Loucy (cell line): ENCODE data around the gene HDDC2.

Experiments
- H2AFZ ChIP-seq: fragments of 200-600 bp; sonication (generic); 2 replicates; pipeline ENCODE4 v1.6.0; 2016; ENCODE audit warnings: antibody characterized with exemption, mild to moderate bottlenecking, low read length, moderate library complexity
- H3F3A ChIP-seq: fragments of 200-600 bp; 2 replicates; pipeline ENCODE4 v1.6.0; 2016; ENCODE audit warnings: antibody characterized with exemption, low read depth, mild to moderate bottlenecking
- H3K27me3 ChIP-seq: fragments of 200-600 bp; sonication (generic); 2 replicates; pipeline ENCODE4 v1.6.1; 2014; ENCODE audit warnings: low read length, mild to moderate bottlenecking; ENCODE audit not compliant: insufficient read depth, poor library complexity, severe bottlenecking
- H3K36me3 ChIP-seq: fragments of 200-600 bp; sonication (generic); 2 replicates; pipeline ENCODE4 v1.6.1; 2016; ENCODE audit warnings: low read length; ENCODE audit not compliant: insufficient read depth
- H3K4me1 ChIP-seq: fragments of 200-600 bp; sonication (generic); 2 replicates; pipeline ENCODE4 v1.5.1; 2014; ENCODE audit warnings: low read length, mild to moderate bottlenecking; ENCODE audit not compliant: insufficient read depth, poor library complexity, severe bottlenecking
- H3K4me2 ChIP-seq: fragments of 200-600 bp; sonication (generic); 2 replicates; pipeline ENCODE4 v1.6.0; 2014; ENCODE audit warnings: antibody characterized with exemption, low read length, low read depth, mild to moderate bottlenecking; ENCODE audit not compliant: poor library complexity, severe bottlenecking
- H3K4me3 ChIP-seq: fragments of 200-600 bp; sonication (generic); 2 replicates; pipeline ENCODE4 v1.5.1; 2014; ENCODE audit warnings: low read length, mild to moderate bottlenecking, mixed read lengths; ENCODE audit not compliant: poor library complexity, severe bottlenecking
- H3K79me2 ChIP-seq: fragments of 200-600 bp; sonication (generic); 2 replicates; pipeline ENCODE4 v1.6.1; 2014; ENCODE audit warnings: low read length; ENCODE audit not compliant: insufficient read depth
- H3K9ac ChIP-seq: fragments of 200-600 bp; sonication (generic); 2 replicates; pipeline ENCODE4 v1.6.0; 2014; ENCODE audit warnings: mild to moderate bottlenecking, low read depth, low read length, moderate library complexity; ENCODE audit not compliant: poor library complexity, severe bottlenecking
- H3K9me2 ChIP-seq: fragments of 200-600 bp; sonication (generic); replicated peaks from 2 replicates; pipeline ENCODE4 v1.6.1; 2016; ENCODE audit warnings: low read depth, low read length, mixed read lengths
- H3K9me3 ChIP-seq: fragments of 200-600 bp; sonication (generic); 2 replicates; pipeline ENCODE4 v1.6.1; 2014; ENCODE audit warnings: mild to moderate bottlenecking, antibody characterized with exemption, low read length, low read depth; ENCODE audit not compliant: insufficient read depth
- H4K20me1 ChIP-seq: fragments of 200-600 bp; sonication (generic); 2 replicates; pipeline ENCODE4 v1.6.0; 2014; ENCODE audit warnings: antibody characterized with exemption, low read length, mild to moderate bottlenecking; ENCODE audit not compliant: insufficient read depth, poor library complexity, severe bottlenecking
- EZH2phosphoT487 ChIP-seq: fragments of 200-600 bp; IDR thresholded peaks from 2 replicates; pipeline ENCODE4 v1.6.1; 2018; ENCODE audit warnings: antibody characterized with exemption, mild to moderate bottlenecking, moderate library complexity, borderline replicate concordance
- TF ChIP-seq, protein P1 (sequence below): fragments of 200-600 bp; sonication (generic); conservative IDR thresholded peaks from 2 replicates; pipeline ENCODE4 v1.5.1; 2014; ENCODE audit warnings: mild to moderate bottlenecking, antibody characterized with exemption, low read length

The HDDC2 gene

GRCh38 chr6:125307964-125308615 lies 6.3 kb upstream of the HDDC2 start:
- Histone ChIP-seq H3F3A (no peaks in the 10 kb centered on the region), H3K9ac (no peak overlapping the region), H3K9me2 (no peaks in the 10 kb centered on the region), H3K4me1 (no peaks in the 10 kb centered on the region), H2AFZ (no peak overlapping the region), H3K27me3 (peaks cover 66% of the 10 kb centered on the region), H3K36me3 (no peaks in the 10 kb centered on the region), H3K4me2 (no peak overlapping the region), H4K20me1 (no peaks in the 10 kb centered on the region), H3K4me3 (no peak overlapping the region), H3K9me3 (no peaks in the 10 kb centered on the region), H3K79me2 (no peaks in the 10 kb centered on the region)
- TF ChIP-seq, protein P1, sequence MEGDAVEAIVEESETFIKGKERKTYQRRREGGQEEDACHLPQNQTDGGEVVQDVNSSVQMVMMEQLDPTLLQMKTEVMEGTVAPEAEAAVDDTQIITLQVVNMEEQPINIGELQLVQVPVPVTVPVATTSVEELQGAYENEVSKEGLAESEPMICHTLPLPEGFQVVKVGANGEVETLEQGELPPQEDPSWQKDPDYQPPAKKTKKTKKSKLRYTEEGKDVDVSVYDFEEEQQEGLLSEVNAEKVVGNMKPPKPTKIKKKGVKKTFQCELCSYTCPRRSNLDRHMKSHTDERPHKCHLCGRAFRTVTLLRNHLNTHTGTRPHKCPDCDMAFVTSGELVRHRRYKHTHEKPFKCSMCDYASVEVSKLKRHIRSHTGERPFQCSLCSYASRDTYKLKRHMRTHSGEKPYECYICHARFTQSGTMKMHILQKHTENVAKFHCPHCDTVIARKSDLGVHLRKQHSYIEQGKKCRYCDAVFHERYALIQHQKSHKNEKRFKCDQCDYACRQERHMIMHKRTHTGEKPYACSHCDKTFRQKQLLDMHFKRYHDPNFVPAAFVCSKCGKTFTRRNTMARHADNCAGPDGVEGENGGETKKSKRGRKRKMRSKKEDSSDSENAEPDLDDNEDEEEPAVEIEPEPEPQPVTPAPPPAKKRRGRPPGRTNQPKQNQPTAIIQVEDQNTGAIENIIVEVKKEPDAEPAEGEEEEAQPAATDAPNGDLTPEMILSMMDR, result no peak
- peak; percentile 79 for TF ChIP-seq EZH2phosphoT487

GRCh38 chr6:125307150-125307838 lies 5.5 kb upstream of the HDDC2 start:
- no peak for TF ChIP-seq EZH2phosphoT487
- TF ChIP-seq, protein P1, result no peak
- no peak overlapping the region for H3K9ac ChIP-seq
- H3K4me2 ChIP-seq, result no peak overlapping the region
- no peaks in the 10 kb centered on the region for H3F3A ChIP-seq
- H3K79me2 ChIP-seq, result no peaks in the 10 kb centered on the region
- no peaks in the 10 kb centered on the region for H3K9me2 ChIP-seq
- H3K4me3 ChIP-seq, result no peak overlapping the region
- H2AFZ ChIP-seq, result no peak overlapping the region
- no peaks in the 10 kb centered on the region for H3K9me3 ChIP-seq
- H3K27me3 ChIP-seq, result peaks cover 66% of the 10 kb centered on the region
- H3K4me1 ChIP-seq, result no peaks in the 10 kb centered on the region
- H4K20me1 ChIP-seq, result no peaks in the 10 kb centered on the region
- H3K36me3 ChIP-seq, result no peaks in the 10 kb centered on the region

GRCh38 chr6:125306756-125307149 lies 5.0 kb upstream of the HDDC2 start:
- TF ChIP-seq, protein P1, result no peak
- TF ChIP-seq EZH2phosphoT487, result no peak
- H3K9ac ChIP-seq, result no peak overlapping the region

More at GRCh38 chr6:125306756-125307149, 5.0 kb upstream of the HDDC2 start:
- no peak overlapping the region for H2AFZ ChIP-seq
- no peaks in the 10 kb centered on the region for H3K4me1 ChIP-seq
- H3K9me3 ChIP-seq, result no peaks in the 10 kb centered on the region
- H3K9me2 ChIP-seq, result no peaks in the 10 kb centered on the region
- no peaks in the 10 kb centered on the region for H3K79me2 ChIP-seq
- no peak overlapping the region for H3K4me3 ChIP-seq
- H3F3A ChIP-seq, result no peaks in the 10 kb centered on the region
- peaks cover 66% of the 10 kb centered on the region for H3K27me3 ChIP-seq
- H4K20me1 ChIP-seq, result no peaks in the 10 kb centered on the region
- H3K4me2 ChIP-seq, result no peak overlapping the region
- H3K36me3 ChIP-seq, result no peaks in the 10 kb centered on the region
